Stimulated activated CD4-positive, alpha-beta T cell treated with anti-CD3 and anti-CD28 coated beads, Interleukin-2, amount 100 ng/mL, for 24 hours (primary cell): ENCODE measurements around the gene PLEKHG5.
"Not testable (repeated sequence)": the region's sequence is repeated elsewhere in the genome, so short reads cannot be mapped to it uniquely, and the experiment has no call there.

Source experiments
- DNase-seq, 2 donors: peaks; one replicate each; pipeline ENCODE4 v3.0.0-alpha.2; 2020

PLEKHG5 gene

DNA sequence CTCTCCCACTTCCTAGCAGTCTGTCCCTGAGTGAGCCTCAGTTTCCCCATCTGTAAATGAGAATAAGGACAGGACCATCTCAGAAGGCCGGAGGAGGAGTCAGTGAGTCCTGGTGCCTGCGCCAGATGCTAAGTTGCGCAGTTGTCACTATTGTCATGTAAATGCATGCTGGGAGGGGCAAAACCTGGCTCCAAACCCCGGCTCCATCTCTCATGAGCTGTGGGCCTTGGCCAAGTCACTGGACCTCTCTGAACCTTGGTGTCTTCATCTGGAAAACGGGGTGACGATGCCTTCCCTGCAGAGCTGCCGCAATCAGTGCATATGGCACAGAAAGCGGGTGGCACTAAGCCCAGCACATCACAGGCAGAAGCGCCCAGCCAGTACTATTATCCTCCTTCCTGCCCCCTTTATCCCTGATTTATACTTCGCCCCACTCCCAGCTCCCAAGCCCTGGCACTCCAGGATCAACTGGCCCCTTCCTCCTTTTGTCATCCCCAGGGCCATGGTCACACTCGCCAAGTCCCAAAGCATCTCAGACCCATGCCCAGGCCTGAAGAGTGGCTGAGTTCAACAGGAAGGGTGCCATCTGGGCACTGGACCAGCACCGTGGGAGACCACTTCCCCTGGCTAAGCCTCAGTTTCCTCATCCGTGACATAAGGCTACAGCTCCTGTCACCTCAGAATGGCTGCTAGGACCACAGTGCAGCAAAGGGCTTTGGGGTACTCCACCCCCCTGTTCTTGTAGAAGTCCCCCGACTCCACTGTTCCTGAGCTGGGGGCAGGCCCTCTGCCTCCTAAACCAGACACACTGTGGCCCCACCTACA is 4.3 kb upstream of the PLEKHG5 start:
- DNase-seq = no peak

DNA sequence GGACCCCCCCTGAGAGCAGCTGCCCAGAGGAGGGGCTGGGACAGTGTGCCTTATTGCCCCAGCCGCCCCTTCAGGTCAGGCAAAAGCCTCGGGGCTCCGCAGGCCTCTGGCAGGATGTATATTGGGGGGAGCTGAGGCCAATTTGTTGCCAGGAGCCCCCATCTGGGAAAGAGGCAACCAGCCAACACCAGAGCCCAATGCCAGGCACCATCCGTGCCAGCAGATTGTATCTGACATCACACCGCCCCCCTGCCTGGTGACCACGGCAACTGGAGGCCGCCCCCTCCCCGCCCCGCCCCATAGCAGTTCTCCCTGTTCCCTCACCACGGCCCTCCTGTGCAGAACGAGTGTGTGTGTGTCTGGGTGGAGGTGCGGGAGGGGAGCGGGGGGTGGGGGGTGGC is 3.6 kb upstream of the PLEKHG5 start:
- no peak for DNase-seq

DNA sequence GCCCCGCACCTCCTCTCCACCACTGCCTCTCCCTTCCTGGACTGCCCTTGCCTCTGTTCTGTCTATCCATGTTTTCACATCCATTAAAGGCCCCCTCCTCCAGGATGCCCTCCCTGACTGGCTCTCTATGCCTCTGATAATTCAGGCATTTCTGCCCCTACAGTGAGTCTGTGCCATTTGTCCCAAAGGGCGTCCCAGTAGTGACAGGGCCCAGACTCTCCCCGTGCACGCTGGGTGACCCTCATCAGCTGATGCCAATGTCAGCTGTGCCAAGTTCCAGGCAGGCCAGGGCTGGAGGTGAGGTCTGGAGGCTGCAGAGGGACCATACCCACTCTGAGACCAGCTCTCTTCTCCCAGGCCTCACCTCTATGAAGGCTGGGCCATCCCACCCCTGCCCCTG is 3.2 kb upstream of the PLEKHG5 start:
- DNase-seq = no peak

DNA sequence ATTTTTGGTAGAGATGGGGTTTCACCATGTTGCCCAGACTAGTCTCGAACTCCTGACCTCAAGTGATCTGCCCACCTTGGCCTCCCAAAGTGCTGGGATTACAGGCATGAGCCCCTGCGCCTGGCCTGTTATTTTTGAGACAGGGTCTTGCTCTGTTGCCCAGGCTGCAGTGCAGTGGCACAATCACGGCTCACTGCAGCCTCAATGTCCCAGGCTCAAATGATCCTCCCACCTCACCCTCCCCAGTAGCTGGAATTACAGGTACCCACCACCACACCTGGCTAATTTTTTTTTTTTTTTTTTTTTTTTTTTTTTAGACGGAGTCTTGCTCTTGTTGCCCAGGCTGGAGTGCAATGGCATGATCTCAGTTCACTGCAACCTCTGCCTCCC is 2.4 kb upstream of the PLEKHG5 start:
- not testable (repeated sequence) for DNase-seq

DNA sequence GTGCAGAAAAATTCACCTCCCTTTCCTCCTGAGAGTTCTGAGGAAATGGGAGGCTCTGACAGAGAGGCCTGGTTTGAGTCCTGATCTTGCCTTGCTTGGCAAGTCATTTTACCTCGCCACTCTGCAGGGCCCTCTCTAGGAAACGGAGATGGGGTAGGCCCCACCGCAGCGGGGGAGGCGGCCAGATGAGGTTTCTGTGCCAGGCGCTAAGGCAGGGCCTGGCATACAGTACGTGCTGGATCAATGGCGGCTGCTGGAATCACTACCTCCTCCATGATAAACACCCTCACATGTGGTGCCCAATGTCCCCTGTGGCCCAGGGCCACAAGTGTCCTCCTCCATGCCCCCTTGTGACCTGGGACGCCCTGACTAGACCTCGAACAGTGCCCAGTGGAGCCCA is 499 bp upstream of the PLEKHG5 start:
- DNase-seq = no peak

DNA sequence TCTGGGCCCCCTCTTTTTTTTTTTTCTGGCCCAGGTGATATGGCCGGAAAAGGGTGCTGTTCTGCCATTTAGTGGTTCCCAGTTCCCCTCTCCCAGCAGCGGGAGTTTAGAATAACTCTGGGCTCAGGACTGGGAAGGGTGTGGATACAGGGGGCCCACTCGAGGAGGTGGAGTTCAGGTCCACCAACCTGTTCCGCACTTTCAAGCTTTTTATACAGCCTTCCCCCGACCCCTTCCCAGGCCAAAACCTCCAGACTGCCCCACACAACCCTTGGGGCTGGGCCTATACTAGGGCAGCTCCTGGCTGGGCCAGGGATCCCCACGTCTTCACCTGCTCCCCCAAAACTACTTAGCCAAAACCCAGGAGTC is 402 bp downstream of the PLEKHG5 start:
- DNase-seq = no peak

DNA sequence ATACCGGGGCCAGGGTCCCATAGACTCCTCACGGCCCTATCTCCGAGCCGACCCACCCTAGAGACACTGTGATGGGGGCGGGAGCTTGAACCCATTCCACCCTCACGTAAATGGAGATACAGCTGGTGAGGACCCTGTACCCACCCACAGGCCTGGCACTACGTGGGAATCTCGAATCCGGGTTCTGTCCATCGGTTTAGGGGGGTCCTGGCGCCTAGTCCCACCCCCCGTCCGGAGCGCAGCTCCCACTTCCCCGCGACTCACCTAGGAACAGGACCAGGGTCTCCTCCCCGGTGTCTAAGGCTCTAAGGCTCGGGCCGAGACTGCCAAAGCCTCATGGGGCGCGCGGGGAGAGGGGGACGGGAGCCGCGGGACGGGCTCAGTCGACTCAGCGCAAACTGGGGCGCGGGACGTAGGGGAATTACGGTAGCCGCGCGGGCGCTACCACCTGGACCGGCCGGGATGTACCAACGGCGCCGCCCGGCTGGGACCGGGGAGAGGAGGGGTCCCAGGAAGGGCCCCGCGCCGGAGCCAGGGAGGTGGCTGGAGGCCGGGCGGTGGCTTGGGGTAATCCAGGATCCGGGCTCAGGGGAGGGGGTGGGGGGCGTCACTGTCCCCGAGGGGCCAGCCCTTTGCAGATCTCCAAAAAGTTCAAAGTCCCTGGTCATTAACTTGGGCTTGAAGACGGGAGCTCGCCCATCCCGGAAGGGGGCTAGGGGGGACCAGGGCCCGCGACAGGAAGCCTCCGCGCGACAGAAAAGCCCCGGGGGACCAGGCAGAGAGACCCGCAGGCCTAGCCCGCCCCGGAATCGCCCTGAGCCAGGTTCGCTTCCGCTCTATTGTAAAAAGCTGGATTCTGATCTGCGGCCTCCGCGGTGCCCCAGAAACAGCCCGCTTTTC is 1.0 kb downstream of the PLEKHG5 start:
- DNase-seq = peak; percentile 67 to 77

DNA sequence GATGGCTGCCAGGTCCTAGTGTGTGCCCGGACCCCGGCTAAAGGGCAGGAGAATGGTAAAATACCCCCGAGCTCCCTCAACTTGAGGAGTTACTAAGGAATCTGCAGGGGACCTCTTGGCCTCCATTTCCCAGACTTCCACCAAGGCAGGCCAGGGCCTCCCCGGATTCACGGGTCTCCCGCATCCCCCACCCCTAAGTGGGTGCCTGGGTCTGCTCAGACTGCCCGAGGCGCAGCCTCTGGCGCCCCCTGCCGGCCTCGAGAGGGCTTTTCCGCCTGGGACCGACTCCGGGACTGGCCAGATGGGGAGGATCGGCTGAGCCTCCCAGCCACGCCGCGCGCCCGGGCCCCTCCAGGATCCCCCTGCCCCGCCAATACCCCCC is 1.7 kb downstream of the PLEKHG5 start:
- DNase-seq = peak; percentile 81 to 85

DNA sequence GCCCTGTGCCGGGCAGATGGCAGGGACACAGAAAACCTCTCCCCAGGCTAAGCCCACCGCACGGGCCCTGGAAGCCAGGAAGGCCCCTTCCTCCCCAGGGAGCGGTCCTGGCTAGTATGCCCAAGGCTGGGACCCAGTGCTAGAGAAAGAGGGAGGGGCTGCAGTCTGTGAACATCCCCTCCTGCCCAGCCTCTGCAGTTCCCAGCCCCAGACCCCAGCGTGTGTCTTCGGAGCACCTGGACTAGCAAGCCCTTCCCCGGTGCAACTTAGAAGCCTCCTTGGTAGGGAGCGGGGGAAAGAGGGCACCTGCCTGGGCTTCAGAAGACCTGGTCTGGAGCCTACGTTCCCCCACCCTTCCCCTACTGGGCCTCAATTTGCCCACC is 2.1 kb downstream of the PLEKHG5 start:
- DNase-seq = no peak

DNA sequence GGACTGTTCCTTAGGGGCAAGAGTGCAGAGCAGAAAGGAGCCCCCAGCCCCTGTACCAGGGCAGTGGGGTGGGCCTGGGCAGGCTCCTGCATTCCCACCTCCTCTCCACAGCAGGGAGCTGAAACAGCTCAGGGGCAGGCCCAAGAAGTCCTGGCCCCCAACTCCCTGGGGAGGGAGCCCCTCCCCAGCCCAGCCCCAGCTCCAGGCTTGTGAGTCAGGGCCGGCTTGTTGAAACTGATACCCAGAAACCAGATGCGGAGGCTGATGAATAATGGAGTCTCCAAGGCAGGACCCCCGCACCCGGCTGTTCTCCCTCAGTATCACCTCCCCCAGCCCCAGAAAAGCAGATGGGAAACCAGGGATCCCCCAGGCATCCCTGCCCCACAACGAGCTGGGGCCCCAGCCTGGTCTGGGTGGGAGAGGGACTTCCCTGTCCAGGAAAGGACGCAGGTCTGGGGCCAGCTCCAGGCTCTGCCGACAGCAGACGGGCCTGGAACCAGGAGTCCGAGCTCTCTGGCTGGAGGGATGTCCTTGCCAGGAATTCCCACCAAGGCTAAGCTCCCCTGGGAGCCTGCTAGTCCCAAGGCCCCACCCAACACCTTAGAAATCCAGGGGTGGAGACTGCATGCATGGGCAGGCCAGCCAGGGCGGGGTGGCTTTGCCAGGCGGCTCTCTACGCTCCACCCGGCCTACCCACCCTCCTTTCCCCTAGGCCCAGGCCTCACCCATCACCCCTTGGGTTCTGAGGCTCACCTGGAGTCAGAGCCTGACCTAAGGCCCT is 2.7 kb downstream of the PLEKHG5 start:
- no peak for DNase-seq

DNA sequence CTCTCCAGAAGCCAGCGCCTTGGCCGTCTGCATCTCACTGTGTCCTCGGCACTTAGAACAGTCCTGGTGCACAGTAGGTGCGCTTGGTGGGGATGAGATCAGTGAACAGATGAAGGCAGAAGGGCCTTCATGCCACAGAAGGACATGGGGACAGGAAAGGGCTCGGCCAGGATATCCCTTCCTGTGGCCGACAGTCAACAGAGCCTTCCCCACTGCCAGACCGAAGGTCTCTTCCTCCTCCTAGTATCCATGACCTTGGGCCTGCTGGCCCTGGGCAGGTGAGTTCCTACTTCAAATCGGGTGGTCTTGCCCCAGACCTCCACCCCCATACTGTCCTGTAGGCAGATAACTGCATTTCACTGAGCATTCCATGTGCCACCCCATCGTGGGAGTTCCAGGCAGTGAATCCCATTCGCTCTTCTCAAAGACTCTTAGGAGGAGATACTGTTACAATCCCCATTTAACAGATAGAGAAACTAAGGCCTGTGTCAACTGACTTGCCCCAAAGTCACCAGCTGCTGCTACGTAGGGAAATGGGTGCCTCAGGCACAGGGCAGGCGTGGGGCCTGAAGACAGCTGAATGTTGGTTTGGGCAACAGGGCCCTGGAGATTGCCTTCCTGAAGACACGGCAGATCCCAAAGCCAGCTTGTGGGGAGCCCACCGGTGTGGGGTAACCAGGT is 3.5 kb downstream of the PLEKHG5 start:
- no peak for DNase-seq

DNA sequence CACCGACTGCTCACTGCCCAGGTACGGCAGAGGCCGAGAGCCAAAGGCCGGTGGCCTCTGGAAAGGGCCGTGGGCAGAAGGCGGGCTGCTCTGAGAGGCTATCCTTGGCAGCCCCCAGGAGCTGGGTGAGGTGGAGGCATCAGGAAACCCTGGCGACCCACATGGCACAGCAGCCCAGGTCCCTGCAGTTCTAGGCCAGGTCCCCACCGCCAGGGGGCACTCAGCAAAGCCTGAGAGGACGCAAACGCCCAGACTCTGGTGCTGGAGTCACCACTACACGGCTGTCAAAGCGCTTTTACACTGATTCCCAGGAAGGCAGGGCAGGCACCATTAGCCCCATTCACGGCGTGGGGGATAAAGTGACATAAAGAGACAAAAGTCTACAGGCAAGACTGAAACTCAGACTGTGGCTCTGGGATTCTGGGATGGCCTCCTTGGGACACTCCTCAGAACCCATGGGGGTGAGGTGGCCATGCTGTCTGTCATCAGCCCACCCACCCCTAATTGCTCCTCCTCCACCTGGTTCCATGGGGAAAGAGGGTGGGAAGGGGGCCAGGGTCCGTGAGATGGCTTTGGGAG is 4.9 kb downstream of the PLEKHG5 start:
- peak; percentile 91 to 93 for DNase-seq

DNA sequence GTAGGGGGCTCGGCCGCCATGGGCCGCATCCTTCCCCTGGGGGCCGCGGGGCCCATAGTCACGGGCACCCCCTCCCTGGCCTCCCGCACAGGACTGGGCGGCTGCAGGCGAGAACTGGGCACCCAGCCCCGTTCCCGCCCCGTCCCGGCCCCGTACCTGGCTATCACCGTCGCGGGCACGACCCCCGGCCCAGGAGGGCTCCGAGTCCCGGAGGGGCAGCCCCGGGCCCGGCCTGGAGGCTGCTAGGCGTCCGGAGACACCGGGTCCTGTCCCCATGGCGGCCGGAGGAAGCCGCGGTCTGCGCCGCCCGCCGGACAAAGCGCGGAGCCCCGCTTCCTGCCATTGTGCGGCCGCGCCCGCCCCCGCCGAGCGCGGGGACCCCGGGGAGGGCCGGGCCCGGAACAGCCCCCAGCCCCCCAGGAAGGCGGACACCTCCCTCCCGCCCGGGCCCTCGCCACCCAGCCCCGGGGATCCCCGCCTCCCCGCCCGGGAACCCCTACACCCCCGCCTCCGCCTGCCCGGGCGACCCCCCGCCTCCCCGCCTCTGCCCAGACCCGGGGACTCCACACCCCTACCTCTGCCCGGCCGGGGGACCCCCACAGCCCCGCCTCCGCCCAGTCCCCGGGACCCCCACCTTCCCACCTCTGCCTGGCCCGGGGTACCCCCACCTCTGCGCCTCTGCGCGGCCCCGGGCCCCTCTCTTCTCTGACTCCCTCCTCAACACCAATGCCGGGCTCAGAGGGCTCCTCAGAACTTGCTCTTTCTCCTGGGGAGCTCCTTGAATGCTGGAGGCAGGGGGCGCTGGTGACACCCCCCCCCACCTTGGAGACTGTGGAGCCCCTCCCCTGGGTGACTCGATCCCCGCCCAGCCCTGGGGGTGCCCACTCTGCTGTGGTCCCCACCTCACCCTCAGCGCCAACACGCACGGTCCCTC is 6.0 kb downstream of the PLEKHG5 start:
- DNase-seq = no peak

DNA sequence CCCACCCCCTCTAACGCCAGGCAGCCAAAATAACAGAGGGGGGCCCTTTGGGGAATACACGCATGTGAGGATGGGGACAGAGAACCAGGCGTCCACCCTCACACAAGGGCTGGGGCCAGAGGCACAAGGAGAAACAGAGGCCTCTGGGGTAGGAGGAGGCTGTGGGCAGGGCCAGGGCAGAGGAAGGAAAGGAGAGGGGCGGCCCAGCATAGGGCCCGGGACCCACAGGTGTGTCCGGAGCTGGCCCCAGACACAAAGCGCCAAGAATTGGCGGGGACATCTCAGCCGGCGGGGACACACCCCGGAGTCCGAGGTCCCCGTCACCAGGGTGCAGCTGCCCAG is 6.7 kb downstream of the PLEKHG5 start:
- DNase-seq = no peak

DNA sequence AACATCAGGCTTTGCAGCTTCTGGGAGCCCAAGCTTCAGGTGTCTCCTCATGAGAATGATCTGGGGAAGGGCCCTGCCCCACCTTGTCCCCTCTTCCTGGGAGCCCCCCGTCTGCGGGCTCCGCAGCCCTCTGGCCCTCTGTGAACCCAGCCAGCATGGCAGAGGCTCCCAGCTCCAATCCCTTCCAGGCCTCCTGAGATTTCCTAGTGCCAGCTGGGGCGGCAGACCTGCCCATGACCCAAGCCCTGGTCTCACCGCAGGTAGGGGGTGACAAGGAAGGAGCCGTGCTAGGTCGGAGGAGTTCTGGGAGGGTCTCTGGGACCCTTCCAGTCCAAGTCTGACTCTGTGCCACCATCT is 7.7 kb downstream of the PLEKHG5 start:
- DNase-seq = no peak

DNA sequence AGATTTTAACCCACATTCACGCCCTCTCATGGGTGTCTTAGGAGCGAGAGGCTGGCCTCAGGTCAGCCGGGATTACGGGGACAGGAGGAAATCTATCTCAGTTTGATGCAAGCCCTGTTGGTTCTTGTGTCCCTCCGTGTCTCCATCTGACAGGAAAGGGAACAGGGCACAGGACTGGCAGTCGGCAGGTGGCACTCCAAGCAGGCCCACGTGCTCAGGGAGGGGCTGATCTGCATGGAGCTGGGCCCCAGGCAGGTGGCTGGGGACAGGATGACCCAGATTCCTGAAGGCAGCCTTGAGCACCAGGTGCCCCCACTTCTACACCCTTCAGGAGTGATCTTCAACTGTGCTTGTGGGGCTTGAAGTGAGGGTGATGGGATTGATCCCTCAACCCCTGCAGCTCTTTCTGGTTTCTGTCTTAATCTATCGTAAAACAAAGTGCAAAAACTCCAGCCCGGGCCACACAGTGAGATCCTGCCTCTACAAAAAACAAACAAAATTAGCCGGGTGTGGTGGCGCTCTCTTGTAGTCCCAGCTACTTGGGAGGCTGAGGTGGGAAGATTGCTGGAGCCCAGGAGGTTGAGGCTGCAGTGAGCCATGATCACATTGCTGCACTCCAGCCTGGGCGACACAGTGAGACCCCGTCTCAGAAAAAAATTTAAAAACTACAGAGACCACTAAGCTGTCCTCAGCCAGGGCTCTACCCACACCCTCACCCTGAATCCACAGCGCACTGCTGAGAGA is 8.3 kb downstream of the PLEKHG5 start:
- no peak for DNase-seq

DNA sequence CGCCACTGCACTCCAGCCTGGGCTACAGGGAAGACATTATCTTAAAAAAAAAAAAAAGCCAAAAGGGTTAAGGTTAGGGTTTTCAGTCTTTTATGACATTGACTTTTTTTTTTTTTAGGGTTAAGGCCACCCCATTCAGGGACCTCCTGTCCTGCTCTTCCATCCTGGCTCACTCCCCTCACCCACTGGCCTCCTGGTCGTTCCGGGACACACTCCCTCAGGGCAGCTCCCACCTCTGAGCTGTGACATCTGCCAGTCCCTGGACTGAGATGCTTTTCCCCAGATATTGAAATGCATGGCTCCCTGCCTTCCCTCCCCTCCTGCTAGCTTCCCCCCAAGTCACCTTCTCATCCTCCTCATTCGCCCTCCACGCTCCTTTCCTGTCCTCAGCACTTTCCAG is 9.6 kb downstream of the PLEKHG5 start:
- DNase-seq = no peak

DNA sequence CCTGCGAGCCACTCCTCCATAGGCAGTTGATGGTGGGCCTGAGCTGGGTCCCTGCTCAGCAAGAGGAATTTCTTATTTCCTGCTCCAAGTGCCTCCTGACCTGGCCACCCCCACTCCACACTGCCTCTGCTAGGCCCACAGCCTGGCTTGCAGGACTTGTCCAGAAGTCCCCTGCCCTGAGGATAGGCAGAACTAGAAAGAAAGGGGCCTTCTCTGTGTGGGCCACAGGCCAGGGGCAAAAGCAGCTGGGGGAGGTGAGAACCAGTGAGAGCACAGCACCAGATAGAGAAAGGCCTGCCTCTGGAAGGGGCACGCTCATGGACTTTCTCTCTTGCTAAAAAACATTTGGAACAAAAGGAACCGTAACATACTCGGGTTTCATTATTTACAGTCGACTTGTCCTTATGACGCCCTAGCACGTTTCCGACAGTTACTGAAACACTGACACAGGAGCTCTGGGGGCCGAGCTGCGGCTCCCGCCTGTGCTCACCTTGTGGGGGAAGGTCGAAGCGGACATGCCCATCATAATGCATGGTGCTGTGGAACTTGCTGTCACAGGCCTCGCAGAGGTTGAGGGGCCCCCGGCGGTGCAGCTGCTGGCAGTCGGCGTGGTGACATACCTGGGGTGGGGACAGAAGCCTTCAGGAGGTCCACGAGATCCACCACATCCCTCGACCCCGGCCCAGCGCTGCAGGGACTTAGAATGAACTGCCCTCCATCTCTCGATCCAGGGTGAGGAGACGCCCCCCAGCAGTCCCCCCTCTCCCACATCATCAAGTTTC is 14.2 kb downstream of the PLEKHG5 start:
- no peak for DNase-seq

DNA sequence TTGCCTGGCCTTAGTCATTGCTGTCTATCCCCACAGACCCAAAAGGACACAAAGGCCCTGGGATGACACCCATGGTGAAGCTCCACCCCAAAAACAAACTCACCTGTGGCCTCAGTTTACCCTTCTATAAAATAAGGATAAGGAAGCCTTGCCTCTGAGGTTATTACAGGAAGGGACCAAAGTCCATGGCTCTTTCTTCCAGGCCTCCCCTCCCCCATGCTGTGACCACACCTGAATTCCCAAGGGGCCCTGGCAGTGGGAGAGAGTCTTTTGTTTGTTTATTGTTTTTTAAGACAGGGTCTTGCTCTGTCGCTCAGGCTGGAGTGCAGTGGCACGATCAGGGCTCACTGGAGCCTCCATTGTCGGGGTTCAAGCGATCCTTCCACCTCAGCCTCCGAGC is 15.0 kb downstream of the PLEKHG5 start:
- DNase-seq = no peak
